Measurements from ENCODE around the gene GGA2.

DNA sequence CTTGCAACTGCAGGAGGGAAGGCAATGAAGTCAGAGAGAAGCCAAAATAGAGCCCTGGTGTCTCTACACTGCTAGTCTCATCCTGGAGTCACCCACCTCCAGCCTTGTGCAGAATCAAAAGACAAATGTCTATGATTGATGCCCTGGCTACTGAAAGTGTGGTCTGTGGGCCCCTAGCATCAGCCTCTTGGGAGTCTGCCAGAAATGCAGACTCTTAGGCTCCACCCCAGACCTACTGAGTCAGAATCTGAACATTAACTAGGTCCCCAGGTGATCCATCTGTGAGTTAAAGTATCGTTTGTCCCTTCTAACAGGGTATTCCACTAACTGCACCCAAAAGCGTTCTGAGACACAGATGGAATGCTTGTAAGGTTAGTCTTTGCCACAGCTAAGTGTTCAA is 25.6 kb upstream of the GGA2 start:
- TF ChIP-seq, protein P1, sequence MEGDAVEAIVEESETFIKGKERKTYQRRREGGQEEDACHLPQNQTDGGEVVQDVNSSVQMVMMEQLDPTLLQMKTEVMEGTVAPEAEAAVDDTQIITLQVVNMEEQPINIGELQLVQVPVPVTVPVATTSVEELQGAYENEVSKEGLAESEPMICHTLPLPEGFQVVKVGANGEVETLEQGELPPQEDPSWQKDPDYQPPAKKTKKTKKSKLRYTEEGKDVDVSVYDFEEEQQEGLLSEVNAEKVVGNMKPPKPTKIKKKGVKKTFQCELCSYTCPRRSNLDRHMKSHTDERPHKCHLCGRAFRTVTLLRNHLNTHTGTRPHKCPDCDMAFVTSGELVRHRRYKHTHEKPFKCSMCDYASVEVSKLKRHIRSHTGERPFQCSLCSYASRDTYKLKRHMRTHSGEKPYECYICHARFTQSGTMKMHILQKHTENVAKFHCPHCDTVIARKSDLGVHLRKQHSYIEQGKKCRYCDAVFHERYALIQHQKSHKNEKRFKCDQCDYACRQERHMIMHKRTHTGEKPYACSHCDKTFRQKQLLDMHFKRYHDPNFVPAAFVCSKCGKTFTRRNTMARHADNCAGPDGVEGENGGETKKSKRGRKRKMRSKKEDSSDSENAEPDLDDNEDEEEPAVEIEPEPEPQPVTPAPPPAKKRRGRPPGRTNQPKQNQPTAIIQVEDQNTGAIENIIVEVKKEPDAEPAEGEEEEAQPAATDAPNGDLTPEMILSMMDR (IDR thresholded peaks at IDR 0.05): no peak
- TF ChIP-seq POLR2A (IDR thresholded peaks at IDR 0.05) (no peak), POLR2AphosphoS5 (IDR thresholded peaks at IDR 0.05) (no peak)

All from breast epithelium (tissue), 3 donors.